ENCODE data around the gene ATL2. TPM values are rescaled to one million over a fixed set of nuclear protein-coding genes. Genes with fewer than 3 reads are reported as not detected.

Gene ATL2
- total and polyA plus RNA-seq, 2 donors (not counting 3 experiments of a cell fraction or from before 2014, with no cell fraction given), result 23.9 to 45.5 TPM

DNA sequence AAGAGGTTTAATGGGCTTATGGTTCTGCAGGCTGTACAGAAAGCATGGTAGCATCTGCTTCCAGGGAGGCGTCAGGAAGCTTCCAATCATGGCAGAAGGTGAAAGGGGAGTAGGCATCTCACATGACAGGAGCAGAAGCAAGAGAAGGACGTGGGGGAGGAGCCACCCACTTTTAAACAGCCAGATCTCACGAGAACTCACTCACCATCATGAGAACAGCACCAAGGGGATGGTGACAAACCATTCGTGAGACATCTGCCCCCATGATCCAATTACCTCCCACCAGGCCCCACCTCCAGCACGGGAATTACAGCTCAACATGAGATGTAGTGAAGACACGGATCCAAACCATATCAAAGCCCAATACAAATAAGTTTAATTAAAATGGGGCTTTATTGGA, 113.8 kb downstream of the ATL2 start:
- Histone ChIP-seq H3K27me3 (ENCODE audit: control insufficient read depth in 2 of 2, insufficient read depth in 2 of 2, low read length in 2 of 2) (peaks cover 0 to 2% of the 10 kb centered on the region in 2 experiments), H3K9ac (replicated peaks; ENCODE audit: extremely low read depth, insufficient read depth, low read length) (no peak overlapping the region), H3K4me3 (replicated peaks in 1 of 3; ENCODE audit: insufficient read depth in 1 of 3, low read depth in 1 of 3, low read length in 3 of 3) (no peak overlapping the region), H3K27ac (ENCODE audit: insufficient read depth, low read depth, low read length) (no peak overlapping the region), H3K4me2 (ENCODE audit: insufficient read depth, low read length) (no peak overlapping the region), H3K36me3 (ENCODE audit: control insufficient read depth in 2 of 2, extremely low read depth in 1 of 2, insufficient read depth in 2 of 2, low read length in 2 of 2) (no peaks in the 10 kb centered on the region), H3K79me2 (ENCODE audit: control insufficient read depth, insufficient read depth, low read length) (no peaks in the 10 kb centered on the region), H3K9me3 (replicated peaks; ENCODE audit: control insufficient read depth, insufficient read depth, low read length) (no peaks in the 10 kb centered on the region), H4K20me1 (replicated peaks; ENCODE audit: control insufficient read depth, extremely low read depth, insufficient read depth, low read length) (no peaks in the 10 kb centered on the region), H3K9me1 (replicated peaks; ENCODE audit: control insufficient read depth, extremely low read depth, insufficient read depth, low read length) (no peaks in the 10 kb centered on the region), H2AFZ (ENCODE audit: low read depth, low read length) (no peak overlapping the region), H3K4me1 (ENCODE audit: control insufficient read depth, extremely low read depth, insufficient read depth, low read length) (no peaks in the 10 kb centered on the region)
- BruUV-seq (replicated peaks), result no TSS peak
- ChIA-PET POLR2A (no interaction called here), CTCF (interaction anchor here (0.6 to 1.0 kb wide), 2 partner anchors 11 to 348 kb away, joined by 3 to 4 read pairs; no protein-coding TSS in a partner anchor)
- TF ChIP-seq, protein P1, sequence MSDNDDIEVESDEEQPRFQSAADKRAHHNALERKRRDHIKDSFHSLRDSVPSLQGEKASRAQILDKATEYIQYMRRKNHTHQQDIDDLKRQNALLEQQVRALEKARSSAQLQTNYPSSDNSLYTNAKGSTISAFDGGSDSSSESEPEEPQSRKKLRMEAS (IDR thresholded peaks at IDR 0.05; ENCODE audit: insufficient read depth, insufficient read length), result no peak
- no peak for TF ChIP-seq GATA2 (IDR thresholded peaks at IDR 0.05; ENCODE audit: insufficient read depth, insufficient read length, low read depth, low read length)
- TF ChIP-seq POLR2AphosphoS5 (IDR thresholded peaks at IDR 0.05; ENCODE audit: insufficient read depth, low read depth, low read length), result no peak
- TF ChIP-seq POLR2A (IDR thresholded peaks at IDR 0.05; ENCODE audit: low read depth, low read length), result no peak
- TF ChIP-seq, protein P2, sequence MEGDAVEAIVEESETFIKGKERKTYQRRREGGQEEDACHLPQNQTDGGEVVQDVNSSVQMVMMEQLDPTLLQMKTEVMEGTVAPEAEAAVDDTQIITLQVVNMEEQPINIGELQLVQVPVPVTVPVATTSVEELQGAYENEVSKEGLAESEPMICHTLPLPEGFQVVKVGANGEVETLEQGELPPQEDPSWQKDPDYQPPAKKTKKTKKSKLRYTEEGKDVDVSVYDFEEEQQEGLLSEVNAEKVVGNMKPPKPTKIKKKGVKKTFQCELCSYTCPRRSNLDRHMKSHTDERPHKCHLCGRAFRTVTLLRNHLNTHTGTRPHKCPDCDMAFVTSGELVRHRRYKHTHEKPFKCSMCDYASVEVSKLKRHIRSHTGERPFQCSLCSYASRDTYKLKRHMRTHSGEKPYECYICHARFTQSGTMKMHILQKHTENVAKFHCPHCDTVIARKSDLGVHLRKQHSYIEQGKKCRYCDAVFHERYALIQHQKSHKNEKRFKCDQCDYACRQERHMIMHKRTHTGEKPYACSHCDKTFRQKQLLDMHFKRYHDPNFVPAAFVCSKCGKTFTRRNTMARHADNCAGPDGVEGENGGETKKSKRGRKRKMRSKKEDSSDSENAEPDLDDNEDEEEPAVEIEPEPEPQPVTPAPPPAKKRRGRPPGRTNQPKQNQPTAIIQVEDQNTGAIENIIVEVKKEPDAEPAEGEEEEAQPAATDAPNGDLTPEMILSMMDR (IDR thresholded peaks at IDR 0.05; ENCODE audit: extremely low read depth in 1 of 2, insufficient read depth in 1 of 2, low read depth in 1 of 2, low read length in 2 of 2), result no peak
- TF ChIP-seq FOS (IDR thresholded peaks at IDR 0.05; ENCODE audit: borderline replicate concordance, insufficient read depth, low read length), result no peak
- no peak for TF ChIP-seq MYC (IDR thresholded peaks at IDR 0.05; ENCODE audit: low read depth, low read length)
- no peak for TF ChIP-seq JUN (IDR thresholded peaks at IDR 0.05; ENCODE audit: borderline replicate concordance, insufficient read depth, insufficient read length, low read depth)
- TF ChIP-seq EZH2 (IDR thresholded peaks at IDR 0.05; ENCODE audit: borderline replicate concordance, low read depth, low read length, severe bottlenecking), result no peak
- no peak for FAIRE-seq
- intact Hi-C loops (cut with micrococcal nuclease) (no loop called here), dilution Hi-C loops (cut with MboI; ENCODE audit: extremely low pct_ligation_motif_present, low sequenced_read_pairs) (no loop called here)
- DNase-seq (ENCODE audit: low read depth, low spot score), result no peak
